PC-9 (cell line): ENCODE data around the gene PKD1L1. TPM values are rescaled to one million over a fixed set of nuclear protein-coding genes. Genes with fewer than 3 reads are reported as not detected.

ENCODE experiments used
- BruUV-seq: library from RNA; stranded (reverse); fragments of 400-500 nt; replicated peaks from 2 replicates; lab custom pipeline; 2021; lab: Mats Ljungman, UMichigan
- CTCF ChIA-PET: fragments of 300-600 bp; sonication (Branson Sonifier 250); formaldehyde crosslinking; loops from one replicate; lab custom pipeline; 2022; ENCODE audit warnings: antibody characterized with exemption; lab: Charles Lee
- POLR2A ChIA-PET: fragments of 300-600 bp; sonication (Branson Sonifier 250); formaldehyde crosslinking; loops from one replicate; lab custom pipeline; 2022; ENCODE audit warnings: antibody characterized with exemption; ENCODE audit not compliant: unreplicated experiment; lab: Charles Lee
- DNase-seq, 2 experiments: peaks; one replicate each; pipeline versions ENCODE4 v3.0.0 to v3.0.0-alpha.2; 2015 to 2022; ENCODE audit warnings: mixed read lengths in 1 of 2
- H2AFZ ChIP-seq: fragments of 200-600 bp; sonication (generic); 2 replicates; pipeline ENCODE4 v1.8.1; 2017; ENCODE audit warnings: antibody characterized with exemption
- H3F3A ChIP-seq: fragments of 200-600 bp; sonication (generic); 2 replicates; pipeline ENCODE4 v1.8.1; 2017; ENCODE audit warnings: antibody characterized with exemption, mild to moderate bottlenecking, low read depth; ENCODE audit not compliant: insufficient read depth
- H3K27ac ChIP-seq: fragments of 200-600 bp; sonication (generic); 2 replicates; pipeline ENCODE4 v1.6.1; 2016; ENCODE audit warnings: mixed run types
- H3K27me3 ChIP-seq: fragments of 200-600 bp; sonication (generic); 2 replicates; pipeline ENCODE4 v1.6.1; 2016; ENCODE audit warnings: low read depth, mixed run types; ENCODE audit not compliant: insufficient read depth
- H3K36me3 ChIP-seq: fragments of 200-600 bp; sonication (generic); 2 replicates; pipeline ENCODE4 v1.6.1; 2016; ENCODE audit warnings: low read depth, mixed run types
- H3K4me1 ChIP-seq: fragments of 200-600 bp; sonication (generic); replicated peaks from 2 replicates; pipeline ENCODE4 v1.6.1; 2016; ENCODE audit warnings: mixed run types; ENCODE audit not compliant: insufficient read depth
- H3K4me2 ChIP-seq: fragments of 200-600 bp; sonication (generic); 2 replicates; pipeline ENCODE4 v1.6.1; 2017; ENCODE audit warnings: mixed run types
- H3K4me3 ChIP-seq: fragments of 200-600 bp; sonication (generic); 2 replicates; pipeline ENCODE4 v1.6.1; 2016; ENCODE audit warnings: mixed run types
- H3K79me2 ChIP-seq: fragments of 200-600 bp; sonication (generic); 2 replicates; pipeline ENCODE4 v1.6.1; 2017; ENCODE audit warnings: low read depth, mixed run types
- H3K9me2 ChIP-seq: fragments of 200-600 bp; sonication (generic); 2 replicates; pipeline ENCODE4 v1.8.1; 2017; ENCODE audit warnings: mild to moderate bottlenecking; ENCODE audit not compliant: insufficient read depth
- H3K9me3 ChIP-seq: fragments of 200-600 bp; sonication (generic); 2 replicates; pipeline ENCODE4 v1.8.1; 2016; ENCODE audit warnings: low read depth; ENCODE audit not compliant: insufficient read depth
- H4K20me1 ChIP-seq: fragments of 200-600 bp; sonication (generic); 2 replicates; pipeline ENCODE4 v1.8.1; 2017; ENCODE audit not compliant: insufficient read depth
- CTCF ChIP-seq: fragments of 200-600 bp; sonication (generic); conservative IDR thresholded peaks from 2 replicates; pipeline ENCODE4 v1.6.1; 2017; ENCODE audit warnings: mixed run types, antibody characterized with exemption, mild to moderate bottlenecking, moderate library complexity
- EZH2 ChIP-seq: fragments of 200-600 bp; sonication (generic); IDR thresholded peaks from 2 replicates; pipeline ENCODE4 v1.8.0; 2017; ENCODE audit warnings: antibody characterized with exemption, low read depth
- intact Hi-C: fragments of 100-400 bp; cut with micrococcal nuclease; formaldehyde crosslinking; loops from one replicate; pipeline ENCODE4 v1.10.0; 2022; ENCODE audit not compliant: unreplicated experiment
- total RNA-seq: library from RNA; stranded (reverse); gene quantifications from 2 replicates; pipeline ENCODE4 v1.2.3, GENCODE V29; 2021

PKD1L1 gene
- total RNA-seq, 1 experiment from 2014 or later = 0.07 TPM

GRCh38 chr7:47786557-47787248, 161.6 kb downstream of the PKD1L1 start:
- no peak overlapping the region for H2AFZ ChIP-seq
- TF ChIP-seq CTCF = no peak
- no peak for TF ChIP-seq EZH2
- no peaks in the 10 kb centered on the region for H4K20me1 ChIP-seq
- peaks cover 70% of the 10 kb centered on the region for H3F3A ChIP-seq
- peaks cover 11% of the 10 kb centered on the region for H3K79me2 ChIP-seq
- ChIA-PET CTCF (interaction anchor here (0.8 to 1.0 kb wide), 3 partner anchors 28 to 520 kb away, joined by 3 read pairs; no protein-coding TSS in a partner anchor), POLR2A (interaction anchor here (0.5 to 2.1 kb wide), 5 partner anchors 23 to 1228 kb away, joined by 3 to 10 read pairs (median 5); no protein-coding TSS in a partner anchor)
- peak overlapping the region; percentile 70 for H3K4me2 ChIP-seq
- H3K4me1 ChIP-seq = peaks cover 77% of the 10 kb centered on the region
- no peaks in the 10 kb centered on the region for H3K9me3 ChIP-seq
- peaks cover 3% of the 10 kb centered on the region; the same call in 1 of the 2 replicates for H3K9me2 ChIP-seq
- no TSS peak for BruUV-seq
- H3K4me3 ChIP-seq = peak overlapping the region; percentile 20
- peak; percentile 99 to 100 for DNase-seq
- H3K36me3 ChIP-seq = no peaks in the 10 kb centered on the region
- H3K27ac ChIP-seq = peak overlapping the region; percentile 93
- H3K27me3 ChIP-seq = no peaks in the 10 kb centered on the region
- intact Hi-C loops = loop anchor here (1.0 to 2.0 kb wide), 10 partner anchors 23 to 311 kb away; no protein-coding TSS in a partner anchor

- Histone ChIP-seq H2AFZ (no peak overlapping the region; the same call in 1 of the 2 replicates), H4K20me1 (no peaks in the 10 kb centered on the region), H3K9me2 (peaks cover 3% of the 10 kb centered on the region; the same call in 1 of the 2 replicates), H3K9me3 (no peaks in the 10 kb centered on the region), H3K27me3 (no peaks in the 10 kb centered on the region), H3K4me1 (peaks cover 81% of the 10 kb centered on the region), H3K27ac (peak overlapping the region; percentile 93), H3K79me2 (peaks cover 11% of the 10 kb centered on the region), H3K36me3 (no peaks in the 10 kb centered on the region), H3K4me2 (peak overlapping the region; percentile 70), H3K4me3 (peak overlapping the region; percentile 30; the same call in 1 of the 2 replicates), H3F3A (peaks cover 73% of the 10 kb centered on the region)
- CTCF ChIA-PET = interaction anchor here (0.5 to 2.2 kb wide), 4 partner anchors 22 to 685 kb away, joined by 3 to 7 read pairs (median 4); no protein-coding TSS in a partner anchor
- BruUV-seq = TSS peak; percentile 67
- POLR2A ChIA-PET = interaction anchor here (0.6 to 0.9 kb wide), 2 partner anchors 196 to 302 kb away, joined by 3 to 8 read pairs; no protein-coding TSS in a partner anchor
- peak in 1 of 2 experiments; percentile 43 for DNase-seq
- intact Hi-C loops = loop anchor here (1.0 to 2.0 kb wide), 9 partner anchors 23 to 311 kb away; no protein-coding TSS in a partner anchor
- TF ChIP-seq CTCF (no peak; the same call in 1 of the 2 replicates), EZH2 (no peak)
Observed at GRCh38 chr7:47785923-47786556, 162.2 kb downstream of the PKD1L1 start.
